Stimulated activated CD4-positive, alpha-beta T cell treated with anti-CD3 and anti-CD28 coated beads, Interleukin-15, amount 100 ng/mL, for 48 hours (primary cell): ENCODE measurements around the gene RAB40C.
A peak's percentile ranks its signal among the peaks of the same experiment; 100 is the strongest.
"Not testable (repeated sequence)": the region's sequence is repeated elsewhere in the genome, so short reads cannot be mapped to it uniquely, and the experiment has no call there.

Source experiments
- DNase-seq, 2 donors: peaks; one replicate each; pipeline ENCODE4 v3.0.0-alpha.2; 2020; ENCODE audit warnings: low read depth in 2 of 2

Gene RAB40C

GRCh38 chr16:590188-590814 lies 435 bp downstream of the RAB40C start:
- no peak for DNase-seq

- DNase-seq = no peak
Measured at GRCh38 chr16:590815-591200, 942 bp downstream of the RAB40C start.

GRCh38 chr16:591231-591630 lies 1.4 kb downstream of the RAB40C start:
- DNase-seq = no peak

GRCh38 chr16:591892-592517 lies 2.1 kb downstream of the RAB40C start:
- DNase-seq = no peak

GRCh38 chr16:592518-593306 lies 2.8 kb downstream of the RAB40C start:
- DNase-seq = no peak

GRCh38 chr16:593406-593805 lies 3.5 kb downstream of the RAB40C start:
- no peak for DNase-seq

- no peak for DNase-seq
Measured at GRCh38 chr16:593807-594206, 3.9 kb downstream of the RAB40C start.

- DNase-seq = no peak
Measured at GRCh38 chr16:595094-595528, 5.2 kb downstream of the RAB40C start.

GRCh38 chr16:595942-596735 lies 6.3 kb downstream of the RAB40C start:
- no peak for DNase-seq

- DNase-seq = no peak
Measured at GRCh38 chr16:596736-597060, 6.8 kb downstream of the RAB40C start.

GRCh38 chr16:597655-598054 lies 7.8 kb downstream of the RAB40C start:
- DNase-seq = not testable (repeated sequence)

GRCh38 chr16:598823-599739 lies 9.2 kb downstream of the RAB40C start:
- no peak for DNase-seq

GRCh38 chr16:600781-601180 lies 10.9 kb downstream of the RAB40C start:
- no peak for DNase-seq

GRCh38 chr16:603933-604332 lies 14.1 kb downstream of the RAB40C start:
- DNase-seq = no peak

- DNase-seq = no peak
Measured at GRCh38 chr16:606656-607307, 16.9 kb downstream of the RAB40C start.

- DNase-seq = peak; percentile 60 to 62
Measured at GRCh38 chr16:608019-608418, 18.2 kb downstream of the RAB40C start.

GRCh38 chr16:609316-609715 lies 19.4 kb downstream of the RAB40C start:
- no peak for DNase-seq

GRCh38 chr16:609984-610383 lies 20.1 kb downstream of the RAB40C start:
- DNase-seq = no peak

GRCh38 chr16:610513-611381 lies 20.9 kb downstream of the RAB40C start:
- DNase-seq = peak; percentile 41 to 54

- no peak for DNase-seq
Measured at GRCh38 chr16:615122-615521, 25.3 kb downstream of the RAB40C start.
